ENCODE measurements around the gene SLC9A1. TPM values are rescaled to one million over a fixed set of nuclear protein-coding genes. Genes with fewer than 3 reads are reported as not detected.

Gene SLC9A1
- total RNA-seq, 2 donors from 2014 or later = 12.3 to 36.3 TPM

DNA sequence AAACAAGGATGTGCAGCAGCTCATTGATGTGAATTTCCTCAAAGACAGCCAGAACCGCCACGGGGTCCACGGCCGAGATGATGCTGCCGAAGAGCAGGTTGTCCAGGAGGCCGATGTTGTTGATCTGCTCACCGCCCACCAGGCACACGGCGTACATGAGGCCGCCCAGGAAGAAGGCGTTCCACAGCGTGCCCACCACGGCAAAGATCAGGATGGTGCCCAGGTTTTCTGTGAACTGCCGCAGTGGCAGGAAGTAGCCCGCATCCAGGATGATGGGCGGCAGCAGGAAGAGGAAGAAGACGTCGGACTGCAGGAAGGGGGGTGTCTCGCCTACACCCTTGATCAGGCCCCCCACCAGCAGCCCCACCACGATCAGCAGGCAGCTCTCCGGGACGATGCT is 41.1 kb downstream of the SLC9A1 start:
- no peak for ATAC-seq (ENCODE audit: insufficient number of reproducible peaks, low FRiP score, low read depth)
- Histone ChIP-seq H3K4me1 (ENCODE audit: control insufficient read depth in 1 of 2, low read depth in 2 of 2) (peaks cover 40 to 47% of the 10 kb centered on the region in 2 donors), H3K36me3 (peaks cover 5% of the 10 kb centered on the region), H3K9me3 (no peaks in the 10 kb centered on the region), H3K27ac (no peak overlapping the region), H3K4me3 (no peak overlapping the region), H3K27me3 (replicated peaks; ENCODE audit: insufficient read depth) (no peaks in the 10 kb centered on the region)
- TF ChIP-seq, protein P1, sequence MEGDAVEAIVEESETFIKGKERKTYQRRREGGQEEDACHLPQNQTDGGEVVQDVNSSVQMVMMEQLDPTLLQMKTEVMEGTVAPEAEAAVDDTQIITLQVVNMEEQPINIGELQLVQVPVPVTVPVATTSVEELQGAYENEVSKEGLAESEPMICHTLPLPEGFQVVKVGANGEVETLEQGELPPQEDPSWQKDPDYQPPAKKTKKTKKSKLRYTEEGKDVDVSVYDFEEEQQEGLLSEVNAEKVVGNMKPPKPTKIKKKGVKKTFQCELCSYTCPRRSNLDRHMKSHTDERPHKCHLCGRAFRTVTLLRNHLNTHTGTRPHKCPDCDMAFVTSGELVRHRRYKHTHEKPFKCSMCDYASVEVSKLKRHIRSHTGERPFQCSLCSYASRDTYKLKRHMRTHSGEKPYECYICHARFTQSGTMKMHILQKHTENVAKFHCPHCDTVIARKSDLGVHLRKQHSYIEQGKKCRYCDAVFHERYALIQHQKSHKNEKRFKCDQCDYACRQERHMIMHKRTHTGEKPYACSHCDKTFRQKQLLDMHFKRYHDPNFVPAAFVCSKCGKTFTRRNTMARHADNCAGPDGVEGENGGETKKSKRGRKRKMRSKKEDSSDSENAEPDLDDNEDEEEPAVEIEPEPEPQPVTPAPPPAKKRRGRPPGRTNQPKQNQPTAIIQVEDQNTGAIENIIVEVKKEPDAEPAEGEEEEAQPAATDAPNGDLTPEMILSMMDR (IDR thresholded peaks at IDR 0.05) = no peak
- no peak for DNase-seq (ENCODE audit: low spot score)

DNA sequence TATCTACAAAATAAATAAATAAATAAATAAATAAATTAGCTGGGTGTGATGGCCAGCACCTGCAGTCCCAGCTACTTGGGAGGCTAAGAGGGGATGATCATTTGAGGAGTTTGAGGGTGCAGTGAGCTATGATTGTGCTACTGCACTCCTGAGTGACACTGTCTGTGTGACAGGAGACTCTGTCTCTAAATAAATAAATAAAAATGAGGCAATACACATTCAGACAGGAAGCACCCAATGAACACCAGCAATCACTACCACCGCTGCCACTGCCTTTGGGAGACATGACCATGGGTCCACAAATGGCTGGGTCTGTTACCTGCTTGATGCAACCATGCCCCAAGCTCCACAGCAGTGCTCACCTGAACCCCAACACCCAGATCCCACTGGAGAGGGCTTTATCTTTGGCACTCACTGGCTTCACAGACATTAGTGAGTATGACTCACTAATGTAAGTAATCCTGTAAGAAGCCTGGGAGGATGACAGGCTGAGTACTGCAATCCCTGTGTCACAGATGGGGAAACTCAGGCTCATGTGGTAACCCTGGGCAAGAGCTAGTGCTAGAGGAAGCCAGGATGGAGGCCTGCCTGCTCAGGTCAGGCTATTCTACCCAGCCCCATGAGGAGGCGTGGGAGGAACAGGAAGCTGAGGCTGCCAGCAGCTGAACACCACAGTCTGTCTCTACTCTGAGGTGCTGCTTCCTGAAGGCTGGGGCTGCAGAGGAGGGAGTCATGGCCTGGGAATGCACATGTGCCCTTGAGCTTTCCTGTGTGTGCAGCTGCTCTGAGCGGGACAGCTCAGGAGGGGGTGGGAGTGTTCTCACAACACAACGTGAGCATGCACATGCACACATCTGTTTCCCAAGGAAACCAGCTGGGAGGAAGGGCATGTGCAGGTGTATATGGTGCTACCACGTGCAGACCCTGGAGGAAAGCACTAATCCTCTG is 43.0 kb downstream of the SLC9A1 start:
- H3K4me3 ChIP-seq = no peak overlapping the region
- peak overlapping the region; percentile 56 to 66 for H3K27ac ChIP-seq
- peak; percentile 58 for DNase-seq (ENCODE audit: low spot score)
- peaks cover 5% of the 10 kb centered on the region for H3K36me3 ChIP-seq
- peak; percentile 84 for ATAC-seq (ENCODE audit: insufficient number of reproducible peaks, low FRiP score, low read depth)
- no peaks in the 10 kb centered on the region for H3K27me3 ChIP-seq (replicated peaks; ENCODE audit: insufficient read depth)
- TF ChIP-seq, protein P1 (IDR thresholded peaks at IDR 0.05) = no peak
- H3K9me3 ChIP-seq = no peaks in the 10 kb centered on the region
- H3K4me1 ChIP-seq (ENCODE audit: control insufficient read depth in 1 of 2, low read depth in 2 of 2) = peaks cover 22 to 27% of the 10 kb centered on the region in 2 donors

DNA sequence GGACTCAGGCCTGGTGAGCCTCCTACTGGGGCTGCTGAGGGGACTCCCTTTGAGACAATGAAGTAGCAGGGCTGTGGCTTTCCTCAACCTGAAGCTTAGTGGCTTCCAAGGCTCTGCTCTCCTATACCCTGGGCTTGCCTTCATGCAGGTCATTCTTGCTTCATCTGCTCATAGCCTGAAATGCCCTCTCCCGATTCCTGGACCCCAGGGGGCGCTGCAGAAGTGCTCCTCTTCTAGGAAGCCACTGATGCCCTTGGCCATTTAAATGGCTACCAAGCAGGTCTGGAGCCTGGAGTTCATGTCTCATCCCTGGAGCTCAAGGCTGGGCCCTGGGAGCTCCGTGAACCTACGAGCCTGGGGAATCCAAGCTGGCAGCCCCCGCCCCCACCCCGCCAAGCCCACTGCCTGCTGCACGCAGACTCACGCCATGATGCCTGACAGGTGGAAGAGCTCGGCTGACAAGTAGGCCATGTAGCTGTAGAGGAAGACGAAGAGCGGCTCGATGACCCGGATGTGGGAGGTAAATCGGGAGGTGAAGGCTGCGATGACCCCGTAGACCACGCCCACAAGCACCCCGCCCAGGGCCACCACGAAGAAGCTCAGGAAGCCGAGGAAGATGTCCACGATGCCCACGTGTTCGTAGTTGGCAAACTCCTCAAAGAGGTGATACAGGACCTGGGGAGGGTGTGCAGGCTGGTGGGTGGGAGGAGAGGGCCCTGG is 45.7 kb downstream of the SLC9A1 start:
- DNase-seq (ENCODE audit: low spot score) (no peak), ATAC-seq (ENCODE audit: insufficient number of reproducible peaks, low FRiP score, low read depth) (no peak)
- peaks cover 13% of the 10 kb centered on the region for H3K36me3 ChIP-seq
- no peak overlapping the region for H3K4me3 ChIP-seq
- H3K4me1 ChIP-seq (ENCODE audit: control insufficient read depth in 1 of 2, low read depth in 2 of 2) = peaks cover 12 to 13% of the 10 kb centered on the region in 2 donors
- H3K27me3 ChIP-seq (replicated peaks; ENCODE audit: insufficient read depth) = no peaks in the 10 kb centered on the region
- no peak overlapping the region for H3K27ac ChIP-seq
- TF ChIP-seq, protein P1 (IDR thresholded peaks at IDR 0.05) = no peak
- no peaks in the 10 kb centered on the region for H3K9me3 ChIP-seq

DNA sequence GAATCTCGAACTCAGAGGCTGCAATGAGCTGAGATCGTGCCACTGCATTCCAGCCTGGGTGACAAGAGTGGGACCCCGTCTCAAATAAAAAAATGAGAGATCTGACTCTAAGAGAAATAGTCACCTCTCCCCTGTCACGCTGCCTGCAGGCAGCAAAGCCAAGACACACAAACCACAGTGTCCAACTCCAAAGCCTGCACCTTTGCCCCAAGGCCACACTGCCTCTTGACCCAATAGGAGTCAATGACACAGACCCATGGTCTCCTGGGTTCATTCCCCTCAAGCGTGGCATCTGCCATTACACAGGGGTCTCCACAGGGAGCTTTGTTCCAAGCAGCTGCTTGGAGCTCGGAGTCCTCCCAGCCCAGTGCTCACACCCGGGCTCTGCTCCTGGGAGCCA is 46.3 kb downstream of the SLC9A1 start:
- DNase-seq (ENCODE audit: low spot score) (no peak), ATAC-seq (ENCODE audit: insufficient number of reproducible peaks, low FRiP score, low read depth) (no peak)
- peaks cover 13% of the 10 kb centered on the region for H3K36me3 ChIP-seq
- H3K4me3 ChIP-seq = no peak overlapping the region
- TF ChIP-seq, protein P1 (IDR thresholded peaks at IDR 0.05) = no peak
- no peaks in the 10 kb centered on the region for H3K27me3 ChIP-seq (replicated peaks; ENCODE audit: insufficient read depth)
- H3K9me3 ChIP-seq = no peaks in the 10 kb centered on the region
- no peak overlapping the region for H3K27ac ChIP-seq
- H3K4me1 ChIP-seq (ENCODE audit: control insufficient read depth in 1 of 2, low read depth in 2 of 2) = peaks cover 12 to 13% of the 10 kb centered on the region in 2 donors
